DND-41 (cell line): ENCODE data around the gene PCDHGB2.

ENCODE experiments used
- EZH2 ChIP-seq: IDR thresholded peaks from 3 replicates; pipeline ENCODE4 v1.6.1; 2012; ENCODE audit warnings: borderline replicate concordance, low read depth, mild to moderate bottlenecking, moderate library complexity, low read length, inconsistent platforms; ENCODE audit not compliant: severe bottlenecking
- TF ChIP-seq, protein P1 (sequence below): IDR thresholded peaks from 2 replicates; pipeline ENCODE4 v1.5.1; 2012; ENCODE audit warnings: borderline replicate concordance, low read length, moderate library complexity, mild to moderate bottlenecking; ENCODE audit not compliant: poor library complexity, severe bottlenecking; ENCODE audit errors: extremely low read depth

DNA sequence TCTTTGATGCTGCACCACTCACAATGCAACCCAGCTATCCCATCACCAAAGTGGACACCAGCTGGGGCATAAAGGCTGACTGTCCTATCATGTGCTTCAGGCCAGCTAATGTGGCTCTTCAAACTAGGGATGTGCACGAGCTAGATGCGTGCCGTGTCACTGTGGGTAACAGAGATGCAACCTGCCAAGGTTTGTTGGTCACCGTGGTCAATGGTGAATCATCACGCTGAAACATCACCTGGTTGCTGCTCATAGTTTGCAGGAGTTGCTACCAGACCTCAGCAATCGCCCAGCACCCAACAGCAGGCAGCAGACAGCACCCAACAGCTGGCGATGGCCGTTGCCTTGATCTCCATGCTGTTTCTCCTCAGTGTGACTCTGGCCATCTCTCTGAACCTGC, 31.6 kb upstream of the PCDHGB2 start:
- TF ChIP-seq, protein P1, sequence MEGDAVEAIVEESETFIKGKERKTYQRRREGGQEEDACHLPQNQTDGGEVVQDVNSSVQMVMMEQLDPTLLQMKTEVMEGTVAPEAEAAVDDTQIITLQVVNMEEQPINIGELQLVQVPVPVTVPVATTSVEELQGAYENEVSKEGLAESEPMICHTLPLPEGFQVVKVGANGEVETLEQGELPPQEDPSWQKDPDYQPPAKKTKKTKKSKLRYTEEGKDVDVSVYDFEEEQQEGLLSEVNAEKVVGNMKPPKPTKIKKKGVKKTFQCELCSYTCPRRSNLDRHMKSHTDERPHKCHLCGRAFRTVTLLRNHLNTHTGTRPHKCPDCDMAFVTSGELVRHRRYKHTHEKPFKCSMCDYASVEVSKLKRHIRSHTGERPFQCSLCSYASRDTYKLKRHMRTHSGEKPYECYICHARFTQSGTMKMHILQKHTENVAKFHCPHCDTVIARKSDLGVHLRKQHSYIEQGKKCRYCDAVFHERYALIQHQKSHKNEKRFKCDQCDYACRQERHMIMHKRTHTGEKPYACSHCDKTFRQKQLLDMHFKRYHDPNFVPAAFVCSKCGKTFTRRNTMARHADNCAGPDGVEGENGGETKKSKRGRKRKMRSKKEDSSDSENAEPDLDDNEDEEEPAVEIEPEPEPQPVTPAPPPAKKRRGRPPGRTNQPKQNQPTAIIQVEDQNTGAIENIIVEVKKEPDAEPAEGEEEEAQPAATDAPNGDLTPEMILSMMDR, result no peak
- TF ChIP-seq EZH2, result no peak
